ENCODE data around the gene SPRY1.

SPRY1 gene

GRCh38 chr4:123380728-123381716, 15.6 kb upstream of the SPRY1 start:
- DNase-seq = no peak

- DNase-seq = no peak
Observed at GRCh38 chr4:123381996-123382395, 14.6 kb upstream of the SPRY1 start.

GRCh38 chr4:123383566-123383965, 13.0 kb upstream of the SPRY1 start:
- DNase-seq = no peak

- no peak for DNase-seq
Observed at GRCh38 chr4:123386609-123387008, 10.0 kb upstream of the SPRY1 start.

GRCh38 chr4:123390846-123391456, 5.6 kb upstream of the SPRY1 start:
- peak in 1 of 2 experiments; percentile 38 for DNase-seq

GRCh38 chr4:123393721-123394120, 2.9 kb upstream of the SPRY1 start:
- no peak for DNase-seq

- DNase-seq = peak in 1 of 2 experiments; percentile 41
Observed at GRCh38 chr4:123397144-123398065, 810 bp downstream of the SPRY1 start.

- DNase-seq = peak in 1 of 2 experiments; percentile 20
Observed at GRCh38 chr4:123398066-123398852, 1.7 kb downstream of the SPRY1 start.

- peak; percentile 9 to 63 for DNase-seq
Observed at GRCh38 chr4:123398853-123399626, 2.4 kb downstream of the SPRY1 start.

- peak in 1 of 2 experiments; percentile 42 for DNase-seq
Observed at GRCh38 chr4:123399627-123400358, 3.2 kb downstream of the SPRY1 start.

GRCh38 chr4:123401271-123402120, 4.9 kb downstream of the SPRY1 start:
- DNase-seq = no peak

- DNase-seq = peak in 1 of 2 experiments; percentile 9
Observed at GRCh38 chr4:123402121-123402465, 5.5 kb downstream of the SPRY1 start.

GRCh38 chr4:123403080-123403604, 6.5 kb downstream of the SPRY1 start:
- no peak for DNase-seq

- DNase-seq = no peak
Observed at GRCh38 chr4:123404533-123404932, 7.9 kb downstream of the SPRY1 start.

- no peak for DNase-seq
Observed at GRCh38 chr4:123405267-123405865, 8.8 kb downstream of the SPRY1 start.

- no peak for DNase-seq
Observed at GRCh38 chr4:123406872-123407271, 10.3 kb downstream of the SPRY1 start.

GRCh38 chr4:123408471-123409084, 12.0 kb downstream of the SPRY1 start:
- no peak for DNase-seq

- DNase-seq = no peak
Observed at GRCh38 chr4:123409334-123409733, 12.7 kb downstream of the SPRY1 start.
